Epithelial cell of esophagus (primary cell): ENCODE measurements around the gene SLC41A1.

Source experiments
- DNase-seq: peaks from one replicate; pipeline ENCODE4 v3.0.0; 2010; ENCODE audit warnings: low read depth
- H3K4me3 ChIP-seq: 2 replicates; pipeline ENCODE4 v1.5.1; 2011; ENCODE audit warnings: mild to moderate bottlenecking, low read length, control low read depth
- CTCF ChIP-seq: IDR thresholded peaks from 2 replicates; pipeline ENCODE4 v1.5.1; 2011; ENCODE audit warnings: low read depth, mild to moderate bottlenecking, low read length, control low read depth, inconsistent platforms; ENCODE audit not compliant: insufficient read depth; ENCODE audit errors: missing control alignments

Gene SLC41A1

GRCh38 chr1:205792481-205792881 is 20.5 kb downstream of the SLC41A1 start:
- no peak overlapping the region for H3K4me3 ChIP-seq
- DNase-seq = no peak
- no peak for TF ChIP-seq CTCF

GRCh38 chr1:205791568-205792180 is 21.3 kb downstream of the SLC41A1 start:
- peak; percentile 67 for DNase-seq
- peak; percentile 91 for TF ChIP-seq CTCF
- H3K4me3 ChIP-seq = no peak overlapping the region

- DNase-seq = no peak
- no peak for TF ChIP-seq CTCF
- H3K4me3 ChIP-seq = no peak overlapping the region
These were observed 25.6 kb downstream of the SLC41A1 start for GRCh38 chr1:205787287-205787916.

- DNase-seq = no peak
- TF ChIP-seq CTCF = no peak
- no peak overlapping the region for H3K4me3 ChIP-seq
These were observed 26.4 kb downstream of the SLC41A1 start for GRCh38 chr1:205786601-205787000.

GRCh38 chr1:205785446-205785845 is 27.6 kb downstream of the SLC41A1 start:
- no peak overlapping the region for H3K4me3 ChIP-seq
- DNase-seq = no peak
- no peak for TF ChIP-seq CTCF

- no peak overlapping the region for H3K4me3 ChIP-seq
- TF ChIP-seq CTCF = no peak
- no peak for DNase-seq
These were observed 29.1 kb downstream of the SLC41A1 start for GRCh38 chr1:205783904-205784303.

GRCh38 chr1:205783433-205783795 is 29.6 kb downstream of the SLC41A1 start:
- TF ChIP-seq CTCF = no peak
- no peak for DNase-seq
- no peak overlapping the region for H3K4me3 ChIP-seq
